Measurements from ENCODE around the gene TBR1.
A peak's percentile ranks its signal among the peaks of the same experiment; 100 is the strongest.

TBR1 gene

GRCh38 chr2:161414042-161415033 lies 1.8 kb upstream of the TBR1 start (continued):
- no peak for TF ChIP-seq ZNF202 (tag by site-specific recombination; IDR thresholded peaks at IDR 0.05; ENCODE audit: borderline replicate concordance)
- peak; percentile 43; the same call in 1 of the 2 replicates for TF ChIP-seq KLF8 (tag by site-specific recombination; IDR thresholded peaks at IDR 0.05)
- no peak for TF ChIP-seq ZFP41 (tag by site-specific recombination; IDR thresholded peaks at IDR 0.05; ENCODE audit: borderline replicate concordance)
- TF ChIP-seq PRDM1 (tag by site-specific recombination; IDR thresholded peaks at IDR 0.05), result no peak
- no peak for TF ChIP-seq ZNF133 (tag by site-specific recombination; IDR thresholded peaks at IDR 0.05)
- no peak for TF ChIP-seq ZBTB7A (tag by site-specific recombination; IDR thresholded peaks at IDR 0.05; ENCODE audit: low read depth)
- TF ChIP-seq, protein P1, sequence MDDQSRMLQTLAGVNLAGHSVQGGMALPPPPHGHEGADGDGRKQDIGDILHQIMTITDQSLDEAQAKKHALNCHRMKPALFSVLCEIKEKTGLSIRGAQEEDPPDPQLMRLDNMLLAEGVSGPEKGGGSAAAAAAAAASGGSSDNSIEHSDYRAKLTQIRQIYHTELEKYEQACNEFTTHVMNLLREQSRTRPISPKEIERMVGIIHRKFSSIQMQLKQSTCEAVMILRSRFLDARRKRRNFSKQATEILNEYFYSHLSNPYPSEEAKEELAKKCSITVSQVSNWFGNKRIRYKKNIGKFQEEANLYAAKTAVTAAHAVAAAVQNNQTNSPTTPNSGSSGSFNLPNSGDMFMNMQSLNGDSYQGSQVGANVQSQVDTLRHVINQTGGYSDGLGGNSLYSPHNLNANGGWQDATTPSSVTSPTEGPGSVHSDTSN (CRISPR knock-in tag; IDR thresholded peaks at IDR 0.05), result 0 out of 2 replicates have a peak, but pooled peaks have one; percentile 47
- TF ChIP-seq ZNF324 (tag by site-specific recombination; IDR thresholded peaks at IDR 0.05), result 0 out of 2 replicates have a peak, but pooled peaks have one; percentile 30
- TF ChIP-seq YY2 (tag by site-specific recombination; IDR thresholded peaks at IDR 0.05), result no peak
- TF ChIP-seq SP3 (tag by site-specific recombination; IDR thresholded peaks at IDR 0.05), result 0 out of 2 replicates have a peak, but pooled peaks have one; percentile 28
- TF ChIP-seq ZFHX2 (tag by site-specific recombination; conservative IDR thresholded peaks at IDR 0.05), result no peak
- TF ChIP-seq, protein P2, sequence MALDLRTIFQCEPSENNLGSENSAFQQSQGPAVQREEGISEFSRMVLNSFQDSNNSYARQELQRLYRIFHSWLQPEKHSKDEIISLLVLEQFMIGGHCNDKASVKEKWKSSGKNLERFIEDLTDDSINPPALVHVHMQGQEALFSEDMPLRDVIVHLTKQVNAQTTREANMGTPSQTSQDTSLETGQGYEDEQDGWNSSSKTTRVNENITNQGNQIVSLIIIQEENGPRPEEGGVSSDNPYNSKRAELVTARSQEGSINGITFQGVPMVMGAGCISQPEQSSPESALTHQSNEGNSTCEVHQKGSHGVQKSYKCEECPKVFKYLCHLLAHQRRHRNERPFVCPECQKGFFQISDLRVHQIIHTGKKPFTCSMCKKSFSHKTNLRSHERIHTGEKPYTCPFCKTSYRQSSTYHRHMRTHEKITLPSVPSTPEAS (tag by site-specific recombination; IDR thresholded peaks at IDR 0.05), result no peak
- TF ChIP-seq, protein P3, sequence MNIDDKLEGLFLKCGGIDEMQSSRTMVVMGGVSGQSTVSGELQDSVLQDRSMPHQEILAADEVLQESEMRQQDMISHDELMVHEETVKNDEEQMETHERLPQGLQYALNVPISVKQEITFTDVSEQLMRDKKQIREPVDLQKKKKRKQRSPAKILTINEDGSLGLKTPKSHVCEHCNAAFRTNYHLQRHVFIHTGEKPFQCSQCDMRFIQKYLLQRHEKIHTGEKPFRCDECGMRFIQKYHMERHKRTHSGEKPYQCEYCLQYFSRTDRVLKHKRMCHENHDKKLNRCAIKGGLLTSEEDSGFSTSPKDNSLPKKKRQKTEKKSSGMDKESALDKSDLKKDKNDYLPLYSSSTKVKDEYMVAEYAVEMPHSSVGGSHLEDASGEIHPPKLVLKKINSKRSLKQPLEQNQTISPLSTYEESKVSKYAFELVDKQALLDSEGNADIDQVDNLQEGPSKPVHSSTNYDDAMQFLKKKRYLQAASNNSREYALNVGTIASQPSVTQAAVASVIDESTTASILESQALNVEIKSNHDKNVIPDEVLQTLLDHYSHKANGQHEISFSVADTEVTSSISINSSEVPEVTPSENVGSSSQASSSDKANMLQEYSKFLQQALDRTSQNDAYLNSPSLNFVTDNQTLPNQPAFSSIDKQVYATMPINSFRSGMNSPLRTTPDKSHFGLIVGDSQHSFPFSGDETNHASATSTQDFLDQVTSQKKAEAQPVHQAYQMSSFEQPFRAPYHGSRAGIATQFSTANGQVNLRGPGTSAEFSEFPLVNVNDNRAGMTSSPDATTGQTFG (tag by site-specific recombination; IDR thresholded peaks at IDR 0.05; ENCODE audit: borderline replicate concordance), result no peak
- no peak for TF ChIP-seq ZNF548 (tag by site-specific recombination; IDR thresholded peaks at IDR 0.05)
- TF ChIP-seq ZNF596 (tag by site-specific recombination; IDR thresholded peaks at IDR 0.05), result no peak
- no peak for TF ChIP-seq PRDM10 (tag by site-specific recombination; IDR thresholded peaks at IDR 0.05)
- no peak for TF ChIP-seq ZFP3 (tag by site-specific recombination; IDR thresholded peaks at IDR 0.05; ENCODE audit: low read depth)
- no peak for TF ChIP-seq ZNF404 (tag by site-specific recombination; IDR thresholded peaks at IDR 0.05)
- TF ChIP-seq YY1 (tag by site-specific recombination; IDR thresholded peaks at IDR 0.05), result no peak
- TF ChIP-seq ZNF747 (tag by site-specific recombination; IDR thresholded peaks at IDR 0.05), result no peak
- TF ChIP-seq SETDB1 (IDR thresholded peaks at IDR 0.05; ENCODE audit: insufficient read length, low read length), result no peak
- no peak for TF ChIP-seq ZNF701 (tag by site-specific recombination; IDR thresholded peaks at IDR 0.05)
- TF ChIP-seq ZNF776 (tag by site-specific recombination; IDR thresholded peaks at IDR 0.05; ENCODE audit: borderline replicate concordance), result no peak
- no peak for TF ChIP-seq ZNF544 (tag by site-specific recombination; IDR thresholded peaks at IDR 0.05)
- no peak for TF ChIP-seq ZNF292 (tag by site-specific recombination; IDR thresholded peaks at IDR 0.05; ENCODE audit: borderline replicate concordance, low read depth)
- peak; percentile 83 for TF ChIP-seq ZNF600 (tag by site-specific recombination; IDR thresholded peaks at IDR 0.05)
- TF ChIP-seq ZSCAN30 (tag by site-specific recombination; IDR thresholded peaks at IDR 0.05), result no peak
- TF ChIP-seq ZNF549 (tag by site-specific recombination; IDR thresholded peaks at IDR 0.05), result no peak
- no peak for TF ChIP-seq ZNF530 (tag by site-specific recombination; IDR thresholded peaks at IDR 0.05; ENCODE audit: low read depth)
- TF ChIP-seq ZNF37A (tag by site-specific recombination; IDR thresholded peaks at IDR 0.05), result no peak

Measured in HEK293 (cell line).